Measurements from ENCODE around the gene KIF9. TPM values are rescaled to one million over a fixed set of nuclear protein-coding genes. Genes with fewer than 3 reads are reported as not detected.
"Not testable (repeated sequence)": the region's sequence is repeated elsewhere in the genome, so short reads cannot be mapped to it uniquely, and the experiment has no call there.

Gene KIF9
- total RNA-seq, 1 experiment from 2014 or later, result 17.1 TPM

- in situ Hi-C loops (cut with HindIII; ENCODE audit: low sequenced_read_pairs), result no loop called here
Measured at GRCh38 chr3:47295322-47295721, 12.7 kb upstream of the KIF9 start.

GRCh38 chr3:47294392-47294791 is 11.8 kb upstream of the KIF9 start:
- in situ Hi-C loops (cut with HindIII; ENCODE audit: low sequenced_read_pairs), result no loop called here
- DNase-seq (ENCODE audit: low spot score), result no peak

More at GRCh38 chr3:47295322-47295721, 12.7 kb upstream of the KIF9 start:
- DNase-seq (ENCODE audit: low spot score), result no peak

GRCh38 chr3:47293822-47294221 is 11.2 kb upstream of the KIF9 start:
- DNase-seq (ENCODE audit: low spot score), result no peak
- in situ Hi-C loops (cut with HindIII; ENCODE audit: low sequenced_read_pairs), result no loop called here

GRCh38 chr3:47291754-47292420 is 9.3 kb upstream of the KIF9 start:
- in situ Hi-C loops (cut with HindIII; ENCODE audit: low sequenced_read_pairs); DNase-seq (ENCODE audit: low spot score): not testable (repeated sequence)

- no peak for DNase-seq (ENCODE audit: low spot score)
- in situ Hi-C loops (cut with HindIII; ENCODE audit: low sequenced_read_pairs), result no loop called here
Measured at GRCh38 chr3:47291158-47291753, 8.7 kb upstream of the KIF9 start.

- no peak for DNase-seq (ENCODE audit: low spot score)
- in situ Hi-C loops (cut with HindIII; ENCODE audit: low sequenced_read_pairs), result no loop called here
Measured at GRCh38 chr3:47288966-47289910, 6.6 kb upstream of the KIF9 start.

- in situ Hi-C loops (cut with HindIII; ENCODE audit: low sequenced_read_pairs), result no loop called here
- DNase-seq (ENCODE audit: low spot score), result peak; percentile 23
Measured at GRCh38 chr3:47283591-47284364, 1.2 kb upstream of the KIF9 start.

GRCh38 chr3:47283193-47283537 is 566 bp upstream of the KIF9 start:
- DNase-seq (ENCODE audit: low spot score), result peak; percentile 29
- in situ Hi-C loops (cut with HindIII; ENCODE audit: low sequenced_read_pairs), result no loop called here

- DNase-seq (ENCODE audit: low spot score), result no peak
- in situ Hi-C loops (cut with HindIII; ENCODE audit: low sequenced_read_pairs), result no loop called here
Measured at GRCh38 chr3:47280519-47280918, 2.1 kb downstream of the KIF9 start.

- DNase-seq (ENCODE audit: low spot score), result no peak
- in situ Hi-C loops (cut with HindIII; ENCODE audit: low sequenced_read_pairs), result no loop called here
Measured at GRCh38 chr3:47276558-47276957, 6.0 kb downstream of the KIF9 start.

- in situ Hi-C loops (cut with HindIII; ENCODE audit: low sequenced_read_pairs), result no loop called here
- DNase-seq (ENCODE audit: low spot score), result no peak
Measured at GRCh38 chr3:47274652-47275051, 7.9 kb downstream of the KIF9 start.

- DNase-seq (ENCODE audit: low spot score), result no peak
- in situ Hi-C loops (cut with HindIII; ENCODE audit: low sequenced_read_pairs), result no loop called here
Measured at GRCh38 chr3:47273564-47273963, 9.0 kb downstream of the KIF9 start.

GRCh38 chr3:47270526-47270925 is 12.1 kb downstream of the KIF9 start:
- in situ Hi-C loops (cut with HindIII; ENCODE audit: low sequenced_read_pairs), result no loop called here

GRCh38 chr3:47267490-47267824 is 15.1 kb downstream of the KIF9 start:
- DNase-seq (ENCODE audit: low spot score), result no peak
- in situ Hi-C loops (cut with HindIII; ENCODE audit: low sequenced_read_pairs), result no loop called here

More at GRCh38 chr3:47270526-47270925, 12.1 kb downstream of the KIF9 start:
- no peak for DNase-seq (ENCODE audit: low spot score)

- in situ Hi-C loops (cut with HindIII; ENCODE audit: low sequenced_read_pairs), result no loop called here
- DNase-seq (ENCODE audit: low spot score), result no peak
Measured at GRCh38 chr3:47266709-47267489, 15.7 kb downstream of the KIF9 start.

- DNase-seq (ENCODE audit: low spot score), result no peak
- in situ Hi-C loops (cut with HindIII; ENCODE audit: low sequenced_read_pairs), result no loop called here
Measured at GRCh38 chr3:47265725-47266428, 16.7 kb downstream of the KIF9 start.

GRCh38 chr3:47265008-47265407 is 17.6 kb downstream of the KIF9 start:
- no peak for DNase-seq (ENCODE audit: low spot score)
- in situ Hi-C loops (cut with HindIII; ENCODE audit: low sequenced_read_pairs), result no loop called here

GRCh38 chr3:47261301-47261700 is 21.3 kb downstream of the KIF9 start:
- DNase-seq (ENCODE audit: low spot score), result no peak
- in situ Hi-C loops (cut with HindIII; ENCODE audit: low sequenced_read_pairs), result no loop called here
